GM21526 (cell line): Measurements from ENCODE around the gene MTARC1.

Experiments used
- ATAC-seq: cut with Tn5 transposase; IDR thresholded peaks from one replicate; pipeline ENCODE4 v1.9.1; 2021; ENCODE audit warnings: moderate library complexity; ENCODE audit not compliant: unreplicated experiment, low FRiP score

Gene MTARC1

DNA sequence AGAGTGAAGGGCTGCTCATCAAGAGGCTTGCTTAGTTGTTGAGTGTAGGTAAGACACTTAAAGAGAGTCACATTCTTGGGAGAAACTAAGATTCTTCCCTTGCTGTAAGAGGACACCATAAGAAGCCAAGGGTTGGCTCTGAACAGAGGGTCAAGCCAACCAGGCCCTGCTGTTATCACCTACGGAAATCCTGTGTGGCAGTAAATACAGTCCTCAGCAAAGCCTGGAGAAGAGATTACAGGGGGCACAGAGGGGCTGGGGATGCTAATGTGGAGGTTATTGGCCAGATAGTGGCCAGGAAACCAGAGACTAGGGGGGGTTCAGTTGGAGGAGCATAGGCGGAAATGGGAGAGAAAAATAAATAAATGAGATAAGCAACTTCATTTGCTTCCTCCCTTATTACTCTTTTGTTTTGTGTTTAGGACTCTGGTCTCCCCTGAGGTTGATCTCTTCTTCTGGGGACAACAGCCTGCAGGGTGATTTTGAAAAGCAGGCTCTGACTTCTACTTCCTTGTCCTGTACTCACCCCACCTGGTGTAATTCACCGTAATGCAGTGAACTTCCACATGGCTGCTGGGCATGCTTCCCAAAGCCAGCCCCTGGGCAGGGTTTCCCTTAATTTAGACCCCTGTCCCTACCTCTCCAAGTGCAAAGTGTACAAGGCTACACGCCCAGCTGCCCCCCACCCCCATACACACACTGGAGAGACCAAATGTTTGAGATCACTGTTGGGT, 40.9 kb downstream of the MTARC1 start:
- no peak for ATAC-seq

DNA sequence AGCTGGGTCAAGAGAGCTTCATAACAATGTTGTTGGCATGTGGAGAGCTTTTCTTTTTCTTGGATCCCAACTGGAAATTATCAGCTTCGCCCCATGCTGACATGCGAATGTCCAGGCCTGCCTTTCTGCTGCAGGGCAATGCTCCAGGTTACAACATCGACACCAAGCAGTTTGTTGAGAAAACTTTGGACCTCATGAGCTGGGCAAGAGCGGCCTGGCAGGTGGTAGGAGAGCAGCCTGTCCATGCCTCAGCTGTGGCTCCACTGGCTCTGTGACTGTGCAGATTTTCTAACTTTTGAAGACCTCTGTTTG, 41.4 kb downstream of the MTARC1 start:
- ATAC-seq, result no peak

- no peak for ATAC-seq
Observed at GRCh38 chr1:220828950-220829586, 42.4 kb downstream of the MTARC1 start.

GRCh38 chr1:220833436-220833835, 46.7 kb downstream of the MTARC1 start:
- ATAC-seq, result no peak

- no peak for ATAC-seq
Observed at GRCh38 chr1:220834155-220834870, 47.6 kb downstream of the MTARC1 start.
